Activated CD8-positive, alpha-beta memory T cell treated with anti-CD3 and anti-CD28 coated beads, Interleukin-2, amount 50 U/mL, for 48 hours (primary cell): Measurements from ENCODE around the gene CCDC6.
"Not testable (repeated sequence)": the region's sequence is repeated elsewhere in the genome, so short reads cannot be mapped to it uniquely, and the experiment has no call there.

Experiments
- DNase-seq: peaks from one replicate; pipeline ENCODE4 v3.0.0-alpha.2; 2020

The CCDC6 gene

GRCh38 chr10:59879363-59879913 is 26.9 kb downstream of the CCDC6 start:
- no peak for DNase-seq

- no peak for DNase-seq
Observed at GRCh38 chr10:59878915-59879314, 27.4 kb downstream of the CCDC6 start.

DNA sequence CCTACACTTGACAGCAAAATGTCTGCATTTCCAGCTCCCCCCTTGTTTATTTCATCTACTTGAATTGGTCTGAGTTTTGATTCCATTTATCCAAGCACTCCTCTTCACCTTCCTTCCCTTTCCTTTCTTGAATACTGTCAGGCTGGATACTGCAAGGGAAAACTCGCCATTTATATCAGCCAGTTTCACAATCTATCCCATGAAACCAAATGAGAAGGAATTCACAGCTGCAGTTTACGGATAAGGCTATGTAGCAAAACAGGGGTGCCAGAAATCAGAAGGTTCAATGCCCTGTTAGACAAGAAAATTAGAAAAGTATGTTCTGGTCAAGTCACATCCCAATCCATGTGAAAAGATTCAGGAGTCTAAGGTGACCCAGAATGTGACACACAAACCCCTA is 28.1 kb downstream of the CCDC6 start:
- DNase-seq = no peak

DNA sequence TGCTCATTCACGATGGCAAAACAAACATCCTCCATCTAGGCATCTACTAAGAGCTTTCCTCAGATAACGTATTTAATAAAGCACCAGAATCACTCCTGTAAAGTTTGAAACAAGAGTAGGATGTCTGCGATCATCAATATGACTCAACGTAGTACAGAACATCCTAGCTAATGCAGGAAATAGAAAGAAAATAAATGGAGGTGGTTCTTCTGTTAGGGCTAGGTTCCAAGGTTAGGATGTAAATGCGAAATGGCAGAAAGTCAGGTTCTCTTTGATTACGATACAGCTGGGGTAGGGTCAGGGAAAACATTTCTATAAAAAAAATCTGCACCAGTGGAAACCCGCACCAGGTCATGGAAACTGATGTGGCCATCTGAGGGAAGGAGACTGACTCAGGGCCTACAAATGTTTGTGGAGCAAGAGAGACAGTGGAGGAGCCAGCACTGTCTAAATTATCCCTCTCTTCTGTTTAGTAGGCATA is 29.1 kb downstream of the CCDC6 start:
- DNase-seq = no peak

DNA sequence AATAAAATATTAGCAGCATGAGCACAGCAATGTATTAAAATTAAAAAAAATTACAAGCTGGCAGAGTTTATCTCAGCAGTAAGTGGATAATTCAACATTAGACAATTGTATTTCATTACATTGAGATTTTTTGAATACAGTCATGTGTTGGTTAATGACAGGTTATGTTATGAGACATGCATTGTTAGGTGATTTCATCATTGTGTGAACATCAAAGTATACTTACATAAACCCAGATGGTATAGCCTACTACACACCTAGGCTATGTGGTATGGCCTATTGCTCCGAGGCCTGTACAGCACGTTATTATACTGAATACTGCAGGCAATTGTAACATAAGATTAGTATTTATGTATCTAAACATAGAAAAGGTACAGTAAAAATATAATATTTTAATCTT is 29.7 kb downstream of the CCDC6 start:
- no peak for DNase-seq

DNA sequence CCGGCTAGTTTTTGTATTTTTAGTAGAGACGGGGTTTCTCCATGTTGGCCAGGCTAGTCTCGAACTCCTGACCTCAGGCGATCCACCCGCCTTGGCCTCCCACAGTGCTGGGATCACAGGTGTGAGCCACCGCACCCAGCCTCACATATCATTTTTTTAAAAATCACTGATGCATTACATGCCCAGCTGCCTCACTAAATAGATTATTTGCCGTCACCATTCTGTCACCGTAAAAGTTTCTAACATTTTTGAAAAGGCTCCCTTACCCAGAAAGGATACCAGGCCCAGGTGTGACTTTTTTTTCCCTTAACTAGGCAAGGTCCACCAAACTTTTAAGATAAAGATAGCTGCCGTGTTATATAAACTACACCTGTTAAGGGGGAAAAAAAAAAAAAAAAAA is 30.1 kb downstream of the CCDC6 start:
- not testable (repeated sequence) for DNase-seq

DNA sequence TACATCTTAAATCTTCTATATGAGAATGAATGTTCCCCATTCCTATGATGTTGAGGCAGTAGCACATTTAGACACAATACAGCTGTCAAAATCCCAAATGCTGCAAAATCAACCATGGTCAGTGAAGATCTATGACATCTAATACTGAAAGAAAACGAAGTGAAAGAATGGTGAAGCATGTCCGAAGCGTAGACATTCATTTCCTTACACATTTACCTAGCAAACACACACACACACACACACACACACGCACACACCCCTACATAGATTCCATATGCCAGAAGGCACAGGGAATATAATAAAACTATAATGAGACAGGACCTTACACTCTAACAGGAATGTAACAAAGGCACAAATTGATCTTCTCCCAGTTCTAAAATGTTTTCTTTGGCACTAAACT is 32.5 kb downstream of the CCDC6 start:
- DNase-seq = no peak

- no peak for DNase-seq
Observed at GRCh38 chr10:59872892-59873463, 33.4 kb downstream of the CCDC6 start.

DNA sequence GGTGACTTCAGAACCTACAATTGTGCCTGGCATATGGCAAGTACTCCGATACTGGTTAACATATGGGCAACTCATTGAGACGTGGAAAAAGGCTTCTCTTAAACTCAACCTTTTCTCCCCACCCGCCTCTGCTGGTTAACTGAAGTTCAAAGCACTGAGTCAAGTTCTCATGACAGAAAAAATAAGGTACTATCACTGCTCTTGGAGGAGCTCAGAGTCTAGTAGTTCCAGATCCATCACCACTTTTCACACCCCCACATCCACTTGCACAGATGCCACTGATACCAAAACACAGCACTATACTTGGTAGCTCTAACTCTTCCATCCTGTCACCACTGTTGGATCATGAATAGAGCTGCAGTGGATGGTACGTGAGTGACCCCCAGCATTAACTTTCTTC is 36.2 kb downstream of the CCDC6 start:
- DNase-seq = no peak

DNA sequence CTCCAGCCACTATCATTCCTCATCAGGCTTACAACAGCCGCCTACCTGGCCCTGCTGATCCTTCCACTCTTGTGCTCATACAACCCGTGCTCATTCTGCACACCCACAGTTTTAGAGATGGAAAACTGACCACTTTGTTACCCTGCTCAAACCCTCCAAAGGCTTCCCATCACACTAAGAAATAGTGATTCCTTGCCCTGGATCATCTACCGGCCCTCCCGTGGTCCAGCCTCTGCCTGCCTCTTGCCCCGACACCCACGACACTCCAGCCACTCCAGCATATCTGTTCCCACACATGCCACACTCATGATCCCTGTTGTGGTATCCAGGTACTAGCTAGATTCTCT is 36.8 kb downstream of the CCDC6 start:
- DNase-seq = no peak

DNA sequence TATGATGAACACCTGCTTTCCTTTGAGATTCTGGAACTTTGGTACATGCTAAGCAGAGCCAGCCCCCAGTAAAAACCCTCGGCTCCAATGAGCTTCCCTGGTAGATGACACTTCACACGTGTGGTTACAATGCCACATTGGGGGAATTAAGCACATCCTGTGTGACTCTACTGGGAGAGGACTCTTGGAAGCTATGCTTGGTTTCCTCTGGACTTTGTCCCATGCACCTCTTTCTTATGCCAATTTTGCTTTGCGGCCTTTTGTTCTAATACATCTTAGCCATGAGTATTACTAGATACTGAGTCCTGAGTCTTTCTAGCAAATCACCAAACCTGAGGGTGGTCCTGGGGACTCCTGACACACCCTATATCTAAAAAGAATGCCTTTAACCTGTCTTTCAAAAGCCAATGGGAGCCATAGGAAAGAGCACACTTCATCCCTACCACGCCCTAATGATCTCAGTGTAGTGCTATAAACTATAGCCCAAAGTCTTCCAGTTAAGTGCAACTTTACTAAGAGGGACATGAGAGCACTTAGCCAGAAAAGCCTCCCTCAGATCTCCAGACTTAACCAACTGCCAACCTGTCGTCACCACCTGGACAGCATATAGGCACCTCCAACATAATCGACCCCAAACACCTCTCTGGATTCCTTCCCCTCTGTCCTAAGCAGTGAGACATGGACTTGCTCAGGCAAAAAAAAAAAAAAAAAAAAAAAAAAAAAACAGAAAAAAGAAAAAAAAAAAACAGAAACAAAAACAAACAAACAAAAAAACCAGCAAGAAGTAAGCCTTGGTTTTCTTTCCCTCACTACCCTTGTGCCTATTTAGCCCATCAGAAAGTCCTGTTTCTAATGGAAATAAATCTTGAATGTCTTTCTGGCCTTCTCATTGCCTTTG is 37.4 kb downstream of the CCDC6 start:
- no peak for DNase-seq

- no peak for DNase-seq
Observed at GRCh38 chr10:59867590-59867989, 38.8 kb downstream of the CCDC6 start.

GRCh38 chr10:59865101-59865500 is 41.3 kb downstream of the CCDC6 start:
- no peak for DNase-seq

- DNase-seq = no peak
Observed at GRCh38 chr10:59864141-59864962, 42.0 kb downstream of the CCDC6 start.

GRCh38 chr10:59859570-59859969 is 46.8 kb downstream of the CCDC6 start:
- DNase-seq = no peak

DNA sequence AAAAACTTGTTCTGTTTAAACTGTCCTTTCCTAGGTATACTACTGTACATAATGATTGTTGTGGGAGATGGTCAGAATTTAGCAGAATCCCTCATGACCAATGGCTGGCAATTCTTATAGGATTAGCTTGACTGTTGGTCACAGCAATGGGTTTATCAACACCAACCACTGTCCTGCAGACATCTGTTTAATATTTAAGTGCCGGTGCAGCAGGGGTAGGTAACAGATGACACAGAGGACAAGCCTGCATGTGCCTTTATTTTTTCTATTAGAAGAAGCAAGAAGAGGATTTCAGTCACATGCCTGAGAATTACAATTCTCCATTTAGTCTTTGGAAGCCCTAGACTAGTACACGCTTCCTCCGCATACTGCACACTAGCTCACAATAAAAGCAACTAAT is 48.4 kb downstream of the CCDC6 start:
- DNase-seq = no peak

DNA sequence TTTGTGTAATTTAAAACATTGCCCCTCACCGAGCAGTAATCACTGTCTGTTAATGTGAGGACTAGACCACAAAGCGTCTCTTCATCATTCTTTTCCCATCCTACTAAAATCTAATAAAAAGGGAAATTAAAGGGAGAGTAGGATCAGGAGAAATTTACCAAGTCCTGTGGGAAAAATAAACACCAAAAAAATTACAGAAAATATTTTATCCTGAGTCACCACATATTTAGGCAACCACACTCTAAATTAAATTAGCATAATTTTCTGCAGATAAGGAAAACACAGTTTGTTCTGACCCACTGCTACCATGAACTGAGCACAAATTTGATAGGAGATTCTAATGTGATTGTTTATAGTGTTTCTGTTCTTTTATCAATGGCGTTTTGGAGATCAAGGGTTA is 49.3 kb downstream of the CCDC6 start:
- no peak for DNase-seq

GRCh38 chr10:59856104-59856503 is 50.3 kb downstream of the CCDC6 start:
- no peak for DNase-seq

DNA sequence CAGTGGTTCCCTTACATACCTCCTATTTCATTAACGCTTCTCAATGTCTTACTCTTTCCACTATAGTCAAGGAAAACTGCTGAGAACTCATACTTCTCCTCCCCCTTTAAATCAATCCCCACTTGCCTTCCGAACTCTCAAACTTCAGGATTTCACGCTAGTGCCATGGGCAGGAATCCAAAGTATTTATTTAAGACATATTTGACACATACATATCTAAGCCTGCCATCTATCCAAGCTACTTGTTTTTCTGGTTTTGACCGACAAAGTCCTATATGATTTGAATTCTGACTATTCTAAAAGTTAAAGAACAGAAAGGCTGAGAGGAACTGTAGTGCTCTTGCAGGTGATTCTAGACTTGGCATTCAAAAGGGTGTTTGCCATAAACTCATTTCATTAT is 51.8 kb downstream of the CCDC6 start:
- no peak for DNase-seq

- DNase-seq = no peak
Observed at GRCh38 chr10:59852670-59853069, 53.7 kb downstream of the CCDC6 start.

- DNase-seq = no peak
Observed at GRCh38 chr10:59851864-59852263, 54.5 kb downstream of the CCDC6 start.

GRCh38 chr10:59847888-59848287 is 58.5 kb downstream of the CCDC6 start:
- DNase-seq = no peak

GRCh38 chr10:59847326-59847725 is 59.0 kb downstream of the CCDC6 start:
- DNase-seq = no peak
